ENCODE data around the gene WRAP53.

The WRAP53 gene

DNA sequence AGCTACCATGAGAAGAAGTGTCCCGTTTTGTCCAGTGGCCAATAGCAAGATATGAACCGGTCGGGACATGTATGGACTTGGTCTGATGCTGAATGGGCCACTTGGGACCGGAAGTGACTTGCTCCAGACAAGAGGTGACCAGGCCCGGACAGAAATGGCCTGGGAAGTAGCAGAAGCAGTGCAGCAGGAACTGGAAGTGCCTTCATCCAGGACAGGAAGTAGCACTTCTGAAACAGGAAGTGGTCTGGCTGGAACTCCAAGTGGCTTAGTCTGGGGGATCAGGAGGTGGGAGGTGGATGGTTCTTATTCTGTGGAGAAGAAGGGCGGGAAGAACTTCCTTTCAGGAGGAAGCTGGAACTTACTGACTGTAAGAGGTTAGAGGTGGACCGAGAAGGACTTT is 22.0 kb downstream of the WRAP53 start:
- DNase-seq: no peak

DNA sequence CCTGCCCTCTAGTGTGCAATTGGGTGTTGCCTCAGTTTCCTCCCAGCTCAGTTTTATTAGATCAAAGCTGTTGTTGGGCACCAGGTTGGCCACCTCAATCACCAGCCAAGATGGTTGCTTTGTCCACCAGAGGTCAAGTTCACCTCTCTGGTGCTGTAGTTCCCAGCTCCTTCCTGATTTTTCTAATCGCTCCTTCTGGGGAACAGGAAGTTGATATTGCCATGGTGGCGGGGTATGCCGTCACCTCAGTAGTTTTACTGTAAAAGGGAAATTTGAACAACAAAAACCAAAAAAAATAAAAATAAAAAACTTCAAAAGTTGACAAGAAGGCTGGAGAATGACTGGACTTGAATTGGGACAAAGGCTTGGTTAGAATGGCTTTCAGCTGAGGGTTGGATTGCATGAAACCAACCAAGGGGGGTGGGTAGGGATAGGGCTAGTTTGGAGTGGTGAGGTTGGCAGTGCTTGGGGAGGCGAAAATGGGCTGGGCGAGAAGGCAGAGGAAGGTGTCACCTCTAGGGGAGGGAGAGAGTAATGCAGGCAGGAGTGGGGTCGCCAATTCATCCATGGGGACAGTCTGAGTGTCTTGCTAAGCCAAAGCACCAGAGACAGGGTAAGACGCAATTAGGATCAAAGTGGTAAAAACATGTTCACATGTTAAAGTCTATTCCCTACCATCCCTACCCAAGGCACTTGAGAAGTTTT is 22.9 kb downstream of the WRAP53 start:
- peak; percentile 66 for DNase-seq

DNA sequence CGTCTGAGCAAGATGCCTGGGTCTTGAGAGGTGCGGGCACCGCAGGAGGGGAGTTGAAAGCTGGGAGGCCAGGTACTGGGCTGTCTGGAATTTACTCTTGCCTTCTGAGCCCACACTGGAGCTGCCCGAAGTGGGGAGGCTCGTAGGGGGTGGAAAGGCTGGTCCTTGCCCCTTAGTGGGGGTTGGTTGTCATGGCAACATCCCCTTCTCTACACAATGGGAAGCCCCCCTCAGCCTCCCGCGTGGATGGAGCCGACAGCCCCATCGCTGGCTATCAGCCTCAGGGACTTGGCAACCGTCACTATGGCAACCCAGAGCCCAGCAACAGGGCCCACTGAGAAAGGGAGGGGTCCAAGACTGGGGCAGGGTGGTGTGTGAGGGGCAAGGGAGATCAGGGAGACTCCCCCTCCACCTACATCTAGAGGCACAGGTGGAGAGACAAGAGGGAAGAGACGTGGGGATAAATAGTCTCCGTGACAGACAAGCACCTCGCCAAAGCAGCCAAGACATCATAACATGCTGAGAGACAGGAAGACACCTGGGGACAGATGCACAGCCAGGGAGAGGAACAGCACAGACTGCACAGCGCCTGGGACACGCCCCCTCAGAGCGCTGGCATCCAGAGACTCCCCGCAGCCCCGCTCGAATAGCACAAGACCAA is 24.0 kb downstream of the WRAP53 start:
- DNase-seq: peak; percentile 61

DNA sequence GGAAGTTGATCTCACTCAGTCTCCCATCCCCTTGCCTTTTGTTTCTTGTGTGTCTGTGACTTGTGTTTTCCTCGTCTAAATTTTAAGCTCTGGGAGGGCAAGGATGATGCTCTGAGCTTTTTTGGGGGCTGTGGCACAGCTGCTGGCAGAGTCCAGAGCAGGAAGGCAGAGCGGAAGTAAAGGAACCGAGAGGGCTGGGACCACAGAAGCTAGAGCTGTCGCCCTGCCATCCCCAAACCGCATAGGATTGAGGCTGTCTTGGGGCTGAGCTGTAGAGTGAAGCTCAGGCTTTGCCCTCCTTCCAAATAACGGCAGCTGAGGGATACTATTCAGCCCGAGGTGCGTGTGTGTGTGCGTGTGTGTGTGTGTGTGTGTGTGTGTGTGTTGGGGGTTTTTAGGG is 25.5 kb downstream of the WRAP53 start:
- no peak for DNase-seq

DNA sequence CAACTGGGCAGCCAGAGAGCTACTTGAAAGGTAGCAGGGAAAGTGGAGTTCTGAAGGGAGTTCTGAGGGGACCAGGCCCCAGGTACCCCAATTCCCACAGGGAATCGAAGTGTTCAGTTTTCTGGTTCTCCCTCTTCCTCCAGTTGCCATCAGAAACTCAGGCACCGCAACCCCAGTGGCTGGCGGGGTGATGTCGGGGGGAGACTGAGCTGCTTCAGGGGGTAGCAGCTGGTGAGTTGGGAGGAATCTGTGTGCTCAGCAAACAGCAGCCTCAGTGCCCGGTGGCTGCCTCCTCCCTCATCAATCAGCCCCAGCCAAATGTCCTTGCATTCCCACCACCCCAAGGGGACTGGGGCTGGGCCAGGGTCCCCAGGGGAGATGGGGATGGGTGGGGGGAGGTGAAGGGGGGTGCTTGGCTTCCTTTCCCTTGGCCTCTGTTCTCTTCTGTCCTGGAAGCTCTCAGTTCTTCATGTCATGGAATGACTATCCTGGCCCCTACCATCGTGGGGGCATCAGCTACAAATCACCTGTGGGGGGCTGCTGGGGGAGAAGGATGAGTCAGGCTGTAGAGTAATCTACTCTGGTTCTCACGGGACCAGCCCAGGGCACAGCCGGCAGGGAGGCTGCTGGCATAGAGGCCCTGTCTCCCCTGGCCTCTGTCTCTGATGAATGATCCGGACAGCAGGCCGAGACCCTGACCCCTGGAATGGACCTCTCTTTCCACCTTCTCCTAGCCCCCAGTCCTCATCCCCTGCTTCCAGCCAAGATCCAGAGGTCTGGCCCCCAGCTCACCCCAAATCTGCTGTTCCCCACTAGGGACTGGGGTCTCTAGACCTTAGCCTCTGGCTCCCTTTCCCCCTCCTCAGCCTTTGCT is 26.7 kb downstream of the WRAP53 start:
- DNase-seq: peak; percentile 63

DNA sequence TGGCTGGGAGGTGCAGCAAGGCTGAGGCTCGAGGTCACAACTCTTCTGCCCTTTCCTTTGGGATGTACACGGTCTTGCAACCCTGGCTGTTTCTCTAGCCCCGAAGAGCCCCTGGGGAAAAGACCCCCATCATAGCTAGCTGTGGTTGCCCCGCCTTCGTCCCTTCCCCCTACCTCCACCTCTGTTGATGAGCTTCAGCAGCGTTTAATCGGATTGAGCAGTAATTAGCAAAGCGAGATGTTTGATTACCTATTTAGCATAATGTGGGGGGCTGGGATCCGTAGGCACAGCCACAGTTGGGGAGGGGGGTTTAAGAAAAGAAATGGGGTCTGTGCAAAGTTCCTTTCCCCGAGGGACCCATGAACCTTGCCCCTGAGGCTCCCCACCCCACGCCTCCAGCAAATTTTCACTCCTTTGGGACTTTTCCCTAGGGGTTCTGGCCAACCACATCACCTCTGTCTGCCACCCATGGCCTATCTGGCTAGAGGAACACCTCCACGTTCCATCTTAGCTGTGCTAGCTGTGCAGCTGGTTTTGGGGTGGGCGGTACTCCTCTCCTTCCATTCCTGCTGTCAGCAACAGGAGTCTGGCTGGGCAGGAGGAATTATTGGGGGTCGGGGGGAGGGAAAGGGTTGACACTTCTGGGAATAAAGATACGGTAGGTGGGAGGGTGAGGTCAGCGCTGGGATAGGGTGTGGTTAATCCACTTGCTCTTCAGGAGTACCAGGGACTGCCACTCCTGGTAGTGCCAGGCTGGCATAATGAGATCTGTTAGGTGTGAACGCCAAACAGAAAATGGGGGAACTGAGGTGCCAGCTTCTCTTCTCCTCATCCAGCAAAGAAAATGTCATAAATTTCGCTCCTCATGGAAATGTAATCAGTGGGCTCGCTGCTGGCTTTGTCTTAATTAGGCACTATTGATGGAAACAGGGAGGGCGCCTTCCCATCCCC is 27.9 kb downstream of the WRAP53 start:
- peak; percentile 91 for DNase-seq

DNA sequence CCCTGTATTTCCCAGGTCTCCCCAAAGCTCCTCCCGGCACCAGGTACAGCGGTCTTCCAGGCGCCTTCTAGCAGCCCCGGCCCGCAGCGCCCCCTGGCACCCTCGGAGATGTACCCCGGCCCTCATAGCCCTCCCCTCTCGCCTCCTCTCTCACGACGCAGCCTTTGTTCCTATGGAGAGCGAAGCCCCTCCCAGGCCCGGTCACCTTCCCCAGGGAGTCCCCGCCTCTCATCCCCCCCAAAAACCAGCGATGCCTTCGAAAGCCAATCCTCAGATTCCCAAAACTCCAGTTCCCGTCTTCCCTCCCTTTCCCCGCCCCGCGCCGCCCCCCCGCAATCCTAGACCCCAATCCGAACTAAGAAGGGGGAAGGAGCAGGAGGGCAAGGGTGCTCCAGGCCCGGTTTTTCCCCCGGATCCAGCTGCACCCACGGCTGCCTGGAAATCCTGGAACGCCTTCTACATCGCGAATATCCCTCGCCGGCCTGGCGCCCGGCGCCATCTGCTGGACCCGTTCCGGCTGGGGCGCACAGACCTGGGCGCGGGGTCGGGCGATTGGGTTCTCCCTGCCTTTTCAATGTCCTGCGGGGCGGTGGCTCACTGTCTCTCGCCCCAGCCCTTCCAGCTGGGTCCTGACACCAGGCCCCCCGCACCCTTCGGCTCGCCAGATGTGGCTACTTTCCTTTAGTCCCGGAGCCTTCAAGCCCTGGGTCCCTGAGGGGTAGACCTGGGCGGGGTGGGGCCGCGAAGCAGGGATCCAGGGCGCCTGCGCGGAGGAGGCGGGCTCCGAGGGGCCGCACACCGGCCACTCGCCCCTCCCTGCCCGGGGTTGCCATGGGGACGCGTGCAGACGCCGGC is 28.9 kb downstream of the WRAP53 start, which contains the start of gene DNAH2:
Gene DNAH2 (plus strand): TSS at position 844 of the 855 bp plus-strand sequence. CDS start 1,991 bp downstream, outside the sequence.
- DNase-seq: peak; percentile 99

DNA sequence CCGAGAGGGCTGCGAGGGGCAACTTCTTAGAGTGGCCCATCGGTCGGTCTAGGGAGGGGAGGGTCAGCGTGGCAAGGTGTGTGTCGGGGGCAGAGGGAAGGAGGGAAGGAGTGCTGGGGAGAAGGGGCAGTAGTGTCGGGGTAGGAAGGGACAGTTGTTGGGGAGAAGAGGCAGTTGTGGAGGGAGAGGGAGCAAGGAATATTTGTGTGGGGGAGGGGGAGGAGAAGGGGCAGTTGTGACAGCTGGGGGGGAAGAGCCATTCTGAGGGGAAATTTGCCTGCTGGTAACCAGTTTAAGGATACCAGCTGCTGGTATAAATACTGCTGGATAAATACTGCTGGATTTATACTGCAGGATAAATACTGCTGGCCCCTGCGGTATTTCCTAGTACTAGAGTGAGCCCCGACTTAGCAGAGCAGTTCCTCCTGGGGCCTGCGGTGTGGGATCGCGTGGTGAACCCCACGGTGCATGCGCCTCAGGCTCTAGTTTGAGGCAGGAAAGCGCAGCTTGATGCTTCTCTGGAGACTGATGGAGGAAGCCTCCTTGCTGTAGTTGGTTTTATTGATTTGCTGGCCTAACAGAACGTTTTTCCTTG is 29.6 kb downstream of the WRAP53 start:
- peak; percentile 93 for DNase-seq

DNA sequence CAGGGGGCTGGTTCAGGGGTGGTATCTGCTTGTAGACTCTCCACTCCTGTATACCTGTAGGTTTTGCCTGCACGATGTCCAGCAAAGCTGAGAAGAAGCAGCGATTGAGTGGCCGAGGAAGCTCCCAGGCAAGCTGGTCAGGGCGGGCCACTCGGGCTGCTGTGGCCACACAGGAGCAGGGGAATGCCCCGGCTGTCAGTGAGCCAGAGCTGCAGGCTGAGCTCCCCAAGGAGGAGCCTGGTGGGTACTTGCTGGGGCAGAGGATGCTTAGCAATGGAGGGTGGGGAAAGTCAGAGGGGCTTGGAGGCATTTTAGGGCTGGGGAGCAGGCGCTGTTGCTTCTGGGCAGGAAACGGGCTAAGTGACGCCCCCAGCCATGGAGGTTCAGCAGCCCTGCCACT is 31.4 kb downstream of the WRAP53 start:
- no peak for DNase-seq

DNA sequence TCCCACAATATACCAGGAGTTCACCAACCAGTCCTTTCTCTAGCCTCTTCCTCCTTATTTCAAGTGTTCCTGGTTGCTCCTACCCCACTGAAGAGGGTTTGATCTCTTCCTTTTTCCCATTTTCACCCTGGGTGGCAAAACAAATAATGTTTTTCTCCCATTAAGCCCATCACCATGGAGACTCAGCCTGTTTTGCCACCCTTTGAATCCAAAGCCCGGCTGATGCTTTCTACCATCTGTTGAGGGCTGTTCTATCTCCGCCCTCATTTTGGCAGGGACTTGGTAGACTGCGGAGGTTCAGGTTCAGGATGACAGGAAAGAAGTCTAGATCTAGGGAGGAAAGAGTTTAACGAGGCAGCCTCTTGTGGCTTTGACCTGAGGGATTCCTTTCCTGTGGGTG is 31.8 kb downstream of the WRAP53 start:
- DNase-seq: peak; percentile 93

DNA sequence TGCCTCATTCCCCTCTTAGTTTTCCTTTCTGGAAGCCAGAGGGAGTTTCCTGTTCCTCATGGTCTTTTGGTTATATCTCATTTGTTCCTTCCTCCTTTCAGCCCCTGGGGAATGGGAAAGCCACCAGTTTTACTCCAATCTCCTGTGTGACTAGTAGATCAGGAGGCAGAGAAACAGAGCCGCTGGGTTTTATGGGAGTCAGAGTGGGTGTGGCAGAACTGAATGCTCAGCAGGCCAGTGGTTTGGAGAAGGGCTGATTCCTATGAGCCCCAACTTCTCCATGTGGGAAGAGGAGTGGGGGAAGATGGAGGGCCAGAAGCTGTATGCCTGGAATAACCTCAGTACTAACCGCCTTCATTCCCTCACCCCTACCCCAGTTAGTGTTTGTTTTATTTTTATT is 33.3 kb downstream of the WRAP53 start:
- DNase-seq: no peak

DNA sequence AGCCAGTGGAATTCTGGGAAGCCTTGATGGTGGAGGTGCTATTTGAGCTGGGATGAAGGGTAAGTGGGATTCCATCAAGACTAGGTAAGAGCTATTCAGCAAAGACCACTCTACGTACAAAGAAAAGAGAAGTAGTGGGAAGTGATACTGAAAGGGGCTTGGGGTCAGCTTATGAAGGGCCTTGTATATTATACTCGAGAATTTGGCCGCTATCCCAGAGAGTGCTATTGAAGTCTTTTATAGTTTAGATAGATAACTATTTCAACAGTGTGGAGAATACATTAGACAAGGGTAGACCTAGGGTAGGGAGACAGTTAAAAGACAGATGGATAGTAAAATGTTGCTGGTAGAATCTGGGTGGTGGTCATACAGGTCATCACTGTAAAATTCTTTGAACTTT is 39.6 kb downstream of the WRAP53 start:
- no peak for DNase-seq

DNA sequence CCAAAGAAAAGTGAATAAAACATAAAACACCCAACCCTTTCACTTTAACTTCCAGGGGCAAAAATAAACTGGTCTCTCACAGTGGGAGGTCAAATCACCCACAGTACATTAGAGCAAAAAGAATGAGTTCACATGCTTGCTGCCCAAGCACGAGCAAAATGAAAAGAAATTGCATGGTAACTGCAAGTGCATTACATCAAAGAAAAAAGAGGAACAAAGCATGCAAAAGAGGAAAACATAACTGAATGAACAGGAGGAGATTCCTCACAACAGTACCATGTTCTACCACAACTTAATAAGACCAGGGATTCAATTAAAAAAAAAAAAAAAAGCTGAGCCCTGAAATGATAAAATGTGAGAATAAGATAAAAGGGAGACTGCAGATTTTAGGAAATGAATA is 41.5 kb downstream of the WRAP53 start:
- no peak for DNase-seq

DNA sequence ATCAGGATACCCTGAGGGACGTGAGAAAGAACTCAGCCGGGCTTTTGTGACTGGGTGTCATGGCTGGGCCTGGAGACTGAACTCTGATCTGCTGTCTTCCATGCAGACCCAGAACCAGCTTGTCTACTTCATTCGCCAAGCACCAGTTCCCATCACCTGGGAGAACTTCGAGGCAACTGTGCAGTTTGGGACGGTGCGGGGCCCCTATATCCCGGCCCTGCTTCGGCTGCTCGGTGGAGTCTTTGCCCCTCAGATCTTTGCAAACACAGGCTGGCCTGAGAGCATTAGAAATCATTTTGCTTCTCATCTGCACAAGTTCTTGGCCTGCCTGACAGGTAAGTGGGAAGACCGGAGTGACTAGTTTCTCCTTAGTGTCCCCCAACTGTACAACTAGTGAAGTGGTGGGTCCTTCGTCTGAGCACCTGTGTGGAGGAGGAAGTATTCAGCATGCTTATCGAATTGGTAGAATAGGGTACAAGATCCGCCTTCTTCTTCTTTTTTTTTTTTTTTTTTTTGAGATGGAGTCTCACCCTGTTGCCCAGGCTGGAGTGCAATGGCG is 44.8 kb downstream of the WRAP53 start:
- DNase-seq: no peak

DNA sequence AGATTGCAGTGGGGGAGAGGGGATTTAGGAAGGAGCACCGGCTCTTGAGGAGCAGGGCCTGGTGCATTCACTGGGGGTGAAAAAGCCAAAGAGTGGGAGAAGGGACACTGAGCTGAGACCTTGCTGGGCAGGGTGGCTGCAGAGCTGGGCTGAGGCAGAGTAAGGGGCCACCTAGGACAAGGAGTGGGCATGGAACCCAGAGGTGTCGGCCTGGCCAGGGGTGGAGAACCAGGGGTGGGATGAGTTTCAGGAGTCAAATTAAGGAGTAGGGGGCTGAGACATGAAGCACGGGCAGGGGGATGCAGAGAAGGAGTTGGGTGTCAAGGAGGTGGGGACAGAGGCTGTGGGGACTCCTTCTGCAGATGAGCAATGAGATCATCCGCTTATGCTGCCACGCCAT is 49.3 kb downstream of the WRAP53 start:
- DNase-seq: no peak

DNA sequence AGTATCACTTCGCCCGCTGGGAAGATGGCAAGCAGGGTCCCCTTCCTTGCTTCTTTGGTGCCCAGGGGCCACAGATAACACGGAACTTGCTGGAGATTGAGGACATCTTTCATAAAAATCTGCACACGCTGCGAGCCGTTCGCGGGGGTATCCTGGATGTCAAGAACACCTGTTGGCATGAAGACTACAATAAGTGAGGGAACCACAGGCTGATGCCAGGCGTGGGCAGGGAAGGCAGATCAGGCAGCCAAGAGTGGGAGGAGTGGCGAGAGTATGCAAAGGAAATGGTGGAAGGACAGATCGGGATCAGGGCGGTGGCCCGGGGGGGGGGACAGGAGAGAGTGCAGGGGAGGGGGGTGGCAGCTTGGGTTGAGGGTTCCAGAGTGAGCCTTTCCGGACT is 51.5 kb downstream of the WRAP53 start:
- DNase-seq: no peak

DNA sequence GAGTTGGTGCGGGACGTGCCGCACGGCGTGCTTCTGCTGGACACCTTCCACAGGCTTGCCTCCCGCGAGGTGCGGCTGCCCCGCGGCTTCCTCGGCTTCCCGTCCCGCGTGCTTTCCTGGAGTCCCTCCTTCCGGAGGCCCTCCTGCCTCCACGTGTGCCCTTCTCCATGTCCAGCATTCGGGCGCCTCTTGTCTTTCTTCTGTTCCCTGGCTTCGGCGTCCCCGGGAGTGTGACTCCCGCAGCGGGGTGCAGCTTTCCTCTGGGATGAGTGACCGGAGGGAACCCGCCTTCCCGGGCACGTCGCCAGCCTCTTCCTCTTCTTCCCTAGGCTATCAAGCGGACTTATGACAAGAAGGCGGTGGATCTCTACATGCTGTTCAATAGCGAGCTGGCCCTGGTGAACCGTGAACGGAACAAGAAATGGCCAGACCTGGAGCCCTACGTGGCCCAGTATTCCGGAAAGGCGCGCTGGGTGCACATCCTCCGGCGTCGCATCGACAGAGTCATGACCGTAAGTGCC is 52.3 kb downstream of the WRAP53 start:
- no peak for DNase-seq

DNA sequence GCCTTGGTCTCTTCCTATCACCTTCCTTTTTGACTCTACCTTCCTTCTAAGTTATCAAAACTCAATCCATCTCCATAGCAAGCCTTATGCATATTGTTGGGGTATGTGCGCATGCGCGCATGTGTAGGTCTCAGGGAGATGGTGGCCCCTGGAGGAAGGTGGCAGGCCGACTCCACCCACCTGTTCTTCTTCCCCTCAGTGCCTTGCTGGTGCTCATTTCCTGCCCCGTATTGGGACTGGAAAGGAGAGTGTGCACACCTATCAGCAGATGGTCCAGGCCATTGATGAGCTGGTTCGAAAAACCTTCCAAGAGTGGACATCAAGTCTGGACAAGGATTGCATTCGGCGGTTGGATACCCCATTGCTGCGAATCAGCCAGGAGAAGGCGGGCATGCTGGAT is 54.5 kb downstream of the WRAP53 start:
- no peak for DNase-seq

DNA sequence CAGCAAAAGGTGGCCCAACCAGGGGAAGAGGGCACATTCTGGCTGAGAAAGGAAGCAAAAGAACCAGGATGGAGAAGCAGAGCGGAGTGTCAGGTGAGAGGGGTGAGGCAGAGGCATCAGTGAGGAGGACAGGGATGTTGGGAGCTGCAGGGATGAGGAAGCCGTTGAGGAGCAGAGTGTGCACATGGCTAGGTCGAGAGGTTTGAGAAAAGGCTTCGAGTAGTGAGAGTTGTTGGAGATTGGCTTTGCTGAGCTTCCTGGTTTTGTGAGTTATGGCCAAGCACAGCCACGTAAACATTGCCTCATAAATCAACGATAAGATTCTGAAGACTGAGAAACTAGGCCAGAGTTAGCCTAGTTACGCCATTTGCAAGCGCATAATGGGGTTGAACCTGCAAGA is 56.1 kb downstream of the WRAP53 start:
- no peak for DNase-seq

DNA sequence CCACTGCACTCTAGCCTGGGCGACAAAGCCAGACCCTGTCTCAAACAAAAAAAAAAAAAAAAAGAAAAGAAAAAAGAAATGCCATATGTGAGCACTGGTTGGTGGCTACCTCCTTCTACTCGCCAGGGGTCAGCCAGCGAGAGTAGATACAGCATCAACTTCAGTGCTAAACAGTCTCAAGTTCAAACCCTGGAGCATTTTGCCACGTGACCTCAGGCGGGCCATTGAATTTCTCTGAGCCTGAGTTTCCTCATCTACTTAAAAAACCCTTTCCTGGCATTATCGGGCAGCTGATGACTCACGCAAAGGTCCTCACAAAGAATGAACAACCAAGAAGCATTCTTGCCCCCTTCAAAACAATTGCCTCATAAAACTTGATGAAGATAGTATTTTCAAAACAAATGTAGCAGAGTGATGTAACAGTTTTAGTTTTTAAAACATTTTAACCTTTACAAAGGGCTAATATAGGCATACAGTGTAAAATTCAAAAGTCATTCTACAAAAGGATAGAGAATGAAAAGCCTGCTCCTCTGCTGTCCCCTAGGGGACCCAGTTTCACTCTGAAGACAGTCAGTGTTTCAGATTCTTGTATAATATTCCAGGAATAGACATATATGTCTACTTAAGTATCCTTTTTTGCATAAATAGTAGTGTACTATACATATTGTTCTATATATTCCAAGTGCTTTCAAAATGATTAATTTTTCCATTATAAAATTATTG is 57.6 kb downstream of the WRAP53 start:
- no peak for DNase-seq
